Tibial nerve (tissue), 4 donors: ENCODE data around the gene NFATC2.

Experiments
- EP300 ChIP-seq, 2 donors: sonication (generic); formaldehyde crosslinking; IDR thresholded peaks; one replicate each; pipeline ENCODE4 v1.6.1; 2017; ENCODE audit warnings: antibody characterized with exemption in 2 of 2, mild to moderate bottlenecking in 1 of 2
- POLR2A ChIP-seq, 2 donors: fragments of 450-650 bp; IDR thresholded peaks; one replicate each; pipeline ENCODE4 v1.6.1; 2017; ENCODE audit warnings: antibody characterized with exemption in 2 of 2, mild to moderate bottlenecking in 2 of 2, moderate library complexity in 2 of 2
- TF ChIP-seq, protein P1 (sequence below), 5 experiments: fragments of 200-600 bp in 3 of 5; fragments of 450-650 bp in 2 of 5; sonication (generic) in 3 of 5; IDR thresholded peaks; one replicate each; pipeline ENCODE4 v1.5.1; 2016 to 2019; ENCODE audit warnings: antibody characterized with exemption in 5 of 5, mild to moderate bottlenecking in 3 of 5, moderate library complexity in 2 of 5

DNA sequence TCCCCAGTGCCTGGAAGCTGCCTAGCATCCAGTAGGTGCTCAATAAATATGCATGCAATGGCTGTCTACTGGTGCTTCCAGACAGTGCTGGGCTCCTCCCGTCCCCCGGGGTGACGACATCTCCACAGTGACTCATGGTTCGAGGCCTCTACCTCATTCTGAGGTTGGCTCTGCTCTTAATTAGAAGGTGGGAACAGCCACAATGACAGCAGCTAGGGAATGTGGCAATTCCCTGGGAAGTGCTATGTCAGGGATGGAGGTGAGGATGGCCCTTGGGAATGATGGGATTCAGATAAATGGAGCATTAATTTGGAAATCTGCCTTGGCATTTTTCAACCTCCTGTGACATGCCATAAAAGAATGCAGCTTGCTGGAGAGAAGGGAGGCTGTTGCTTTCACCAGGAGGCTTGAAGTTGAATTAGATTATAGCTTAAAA is 43.5 kb upstream of the NFATC2 start:
- TF ChIP-seq EP300 (IDR thresholded peaks at IDR 0.05) (no peak), POLR2A (IDR thresholded peaks at IDR 0.05) (no peak)
- TF ChIP-seq, protein P1, sequence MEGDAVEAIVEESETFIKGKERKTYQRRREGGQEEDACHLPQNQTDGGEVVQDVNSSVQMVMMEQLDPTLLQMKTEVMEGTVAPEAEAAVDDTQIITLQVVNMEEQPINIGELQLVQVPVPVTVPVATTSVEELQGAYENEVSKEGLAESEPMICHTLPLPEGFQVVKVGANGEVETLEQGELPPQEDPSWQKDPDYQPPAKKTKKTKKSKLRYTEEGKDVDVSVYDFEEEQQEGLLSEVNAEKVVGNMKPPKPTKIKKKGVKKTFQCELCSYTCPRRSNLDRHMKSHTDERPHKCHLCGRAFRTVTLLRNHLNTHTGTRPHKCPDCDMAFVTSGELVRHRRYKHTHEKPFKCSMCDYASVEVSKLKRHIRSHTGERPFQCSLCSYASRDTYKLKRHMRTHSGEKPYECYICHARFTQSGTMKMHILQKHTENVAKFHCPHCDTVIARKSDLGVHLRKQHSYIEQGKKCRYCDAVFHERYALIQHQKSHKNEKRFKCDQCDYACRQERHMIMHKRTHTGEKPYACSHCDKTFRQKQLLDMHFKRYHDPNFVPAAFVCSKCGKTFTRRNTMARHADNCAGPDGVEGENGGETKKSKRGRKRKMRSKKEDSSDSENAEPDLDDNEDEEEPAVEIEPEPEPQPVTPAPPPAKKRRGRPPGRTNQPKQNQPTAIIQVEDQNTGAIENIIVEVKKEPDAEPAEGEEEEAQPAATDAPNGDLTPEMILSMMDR (IDR thresholded peaks at IDR 0.05): no peak
